Measurements from ENCODE around the gene SLC22A16. TPM values are rescaled to one million over a fixed set of nuclear protein-coding genes. Genes with fewer than 3 reads are reported as not detected.

SLC22A16 gene
- total and polyA plus RNA-seq, 2 experiments from 2014 or later: not detected

DNA sequence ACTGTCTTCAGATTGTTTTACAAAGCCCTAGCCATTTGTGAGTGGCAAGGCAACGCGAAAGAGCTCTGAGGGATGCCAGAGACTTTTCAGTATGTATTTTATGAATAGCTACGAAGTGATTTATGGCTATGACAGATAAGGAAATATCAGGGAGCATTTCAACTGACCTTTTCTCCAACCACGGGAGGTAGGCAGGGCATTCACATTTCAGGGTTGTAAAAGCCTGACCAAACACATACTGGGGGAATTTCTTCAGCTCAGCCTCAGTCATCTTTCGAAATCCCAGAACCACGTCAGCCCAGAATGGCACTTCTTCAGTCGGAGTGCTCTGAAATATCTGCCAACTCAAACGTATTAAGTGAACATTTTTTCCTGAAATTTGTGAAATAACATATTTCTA, 71.8 kb downstream of the SLC22A16 start:
- H3K79me2 ChIP-seq (ENCODE audit: insufficient read depth): no peaks in the 10 kb centered on the region
- H4K20me1 ChIP-seq (ENCODE audit: insufficient read depth): no peaks in the 10 kb centered on the region
- no peaks in the 10 kb centered on the region for H3F3A ChIP-seq (ENCODE audit: insufficient read depth)
- DNase-seq: peak; percentile 13
- H3K9me3 ChIP-seq (ENCODE audit: low read depth): no peaks in the 10 kb centered on the region
- H3K4me1 ChIP-seq (ENCODE audit: insufficient read depth): no peaks in the 10 kb centered on the region
- no peaks in the 10 kb centered on the region; the same call in none of the 2 replicates for H3K27me3 ChIP-seq (replicated peaks; ENCODE audit: insufficient read depth)
- no peak overlapping the region for H2AFZ ChIP-seq
- TF ChIP-seq EZH2 (IDR thresholded peaks at IDR 0.05; ENCODE audit: insufficient read depth, poor library complexity, severe bottlenecking) (no peak), EZH2phosphoT487 (IDR thresholded peaks at IDR 0.05; ENCODE audit: insufficient read depth, low read depth) (no peak)
- WGBS, 2 experiments (ENCODE audit: low coverage in 1 of 2, low lambda C conversion rate in 2 of 2, missing lambda C conversion rate in 2 of 2): 42 to 51% methylated on average over 8 of the region's 8 CpGs
- no peak overlapping the region for H3K27ac ChIP-seq
- in situ Hi-C loops (cut with MboI): no loop called here
- H3K4me2 ChIP-seq (ENCODE audit: unreplicated experiment): no peak overlapping the region
- H3K4me3 ChIP-seq: no peak overlapping the region
- no peak overlapping the region for H3K9ac ChIP-seq
- no peaks in the 10 kb centered on the region for H3K36me3 ChIP-seq (ENCODE audit: low read depth)
- no peaks in the 10 kb centered on the region for H3K9me2 ChIP-seq (ENCODE audit: insufficient read depth)

DNA sequence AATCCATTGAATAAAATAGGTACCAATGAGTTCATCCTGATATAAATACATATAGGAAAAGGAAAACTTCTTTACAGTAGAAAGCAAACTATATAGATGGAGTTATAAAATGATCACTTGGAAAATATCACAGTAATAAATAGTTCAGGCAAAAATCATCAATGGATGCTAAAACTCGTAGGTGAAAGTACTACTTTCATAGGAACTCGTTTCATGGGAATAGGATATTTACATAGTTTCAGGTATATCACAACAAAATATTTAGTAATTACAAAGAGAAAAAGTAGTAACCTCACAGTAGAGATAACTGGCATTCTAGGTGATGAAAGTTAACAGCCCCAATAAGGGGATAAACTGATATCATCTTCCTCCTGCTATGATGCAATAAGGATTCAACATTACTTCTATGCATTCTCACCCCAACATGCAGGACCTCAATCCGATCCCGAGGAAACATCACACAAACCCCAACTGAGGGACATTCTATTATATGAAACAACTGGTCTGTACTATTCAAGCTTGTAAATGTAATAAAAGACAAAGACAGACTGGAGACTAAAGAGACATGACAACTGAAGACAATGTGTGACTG, 74.7 kb downstream of the SLC22A16 start:
- DNase-seq: no peak
- Histone ChIP-seq H3K9me2 (ENCODE audit: insufficient read depth) (no peaks in the 10 kb centered on the region), H3K79me2 (ENCODE audit: insufficient read depth) (no peaks in the 10 kb centered on the region), H4K20me1 (ENCODE audit: insufficient read depth) (no peaks in the 10 kb centered on the region), H3K27me3 (replicated peaks; ENCODE audit: insufficient read depth) (no peaks in the 10 kb centered on the region; the same call in 1 of the 2 replicates), H3K4me1 (ENCODE audit: insufficient read depth) (no peaks in the 10 kb centered on the region), H3K36me3 (ENCODE audit: low read depth) (no peaks in the 10 kb centered on the region), H3K9me3 (ENCODE audit: low read depth) (no peaks in the 10 kb centered on the region), H2AFZ (no peak overlapping the region), H3K4me2 (ENCODE audit: unreplicated experiment) (no peak overlapping the region), H3K4me3 (no peak overlapping the region), H3F3A (ENCODE audit: insufficient read depth) (no peaks in the 10 kb centered on the region), H3K9ac (no peak overlapping the region), H3K27ac (no peak overlapping the region)
- TF ChIP-seq EZH2 (IDR thresholded peaks at IDR 0.05; ENCODE audit: insufficient read depth, poor library complexity, severe bottlenecking) (no peak), EZH2phosphoT487 (IDR thresholded peaks at IDR 0.05; ENCODE audit: insufficient read depth, low read depth) (no peak)
- WGBS, 2 experiments (ENCODE audit: low coverage in 1 of 2, low lambda C conversion rate in 2 of 2, missing lambda C conversion rate in 2 of 2): 95 to 97% methylated on average over 4 of the region's 4 CpGs
- in situ Hi-C loops (cut with MboI): no loop called here

DNA sequence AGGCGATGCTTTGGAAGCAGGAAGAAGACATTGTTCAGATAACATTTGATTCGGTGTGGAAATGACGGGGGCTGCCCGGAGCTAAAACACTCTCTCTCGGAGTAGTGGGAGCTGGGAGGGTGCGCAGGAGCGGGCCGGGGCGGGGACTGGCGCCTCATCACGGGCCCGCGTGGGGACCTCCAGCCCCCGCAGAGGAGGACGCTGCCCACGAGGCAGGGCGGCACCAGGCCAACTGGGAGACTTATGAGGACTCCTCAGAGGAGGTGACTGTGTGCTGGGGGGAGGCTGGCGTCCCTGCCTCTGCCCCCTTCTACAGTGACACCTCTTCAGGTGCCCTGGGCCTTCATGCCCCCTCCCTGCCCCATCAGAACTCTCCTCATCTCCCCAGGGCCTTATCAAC, 76.2 kb downstream of the SLC22A16 start:
- peak overlapping the region; percentile 90 for H2AFZ ChIP-seq
- no peaks in the 10 kb centered on the region for H3K4me1 ChIP-seq (ENCODE audit: insufficient read depth)
- no peaks in the 10 kb centered on the region for H3K36me3 ChIP-seq (ENCODE audit: low read depth)
- no peaks in the 10 kb centered on the region for H4K20me1 ChIP-seq (ENCODE audit: insufficient read depth)
- no peaks in the 10 kb centered on the region for H3K79me2 ChIP-seq (ENCODE audit: insufficient read depth)
- peak overlapping the region; percentile 50 for H3K9ac ChIP-seq
- WGBS, 2 experiments (ENCODE audit: low coverage in 1 of 2, low lambda C conversion rate in 2 of 2, missing lambda C conversion rate in 2 of 2): 33 to 74% methylated on average over 6 to 18 of the region's 18 CpGs
- H3K4me2 ChIP-seq (ENCODE audit: unreplicated experiment): peak overlapping the region; percentile 76
- TF ChIP-seq EZH2phosphoT487 (IDR thresholded peaks at IDR 0.05; ENCODE audit: insufficient read depth, low read depth) (no peak), EZH2 (IDR thresholded peaks at IDR 0.05; ENCODE audit: insufficient read depth, poor library complexity, severe bottlenecking) (no peak)
- H3K27me3 ChIP-seq (replicated peaks; ENCODE audit: insufficient read depth): no peaks in the 10 kb centered on the region
- no peaks in the 10 kb centered on the region for H3K9me3 ChIP-seq (ENCODE audit: low read depth)
- H3F3A ChIP-seq (ENCODE audit: insufficient read depth): no peaks in the 10 kb centered on the region
- peak overlapping the region; percentile 66 for H3K4me3 ChIP-seq
- no peaks in the 10 kb centered on the region for H3K9me2 ChIP-seq (ENCODE audit: insufficient read depth)
- in situ Hi-C loops (cut with MboI): no loop called here
- no peak for DNase-seq
- no peak overlapping the region for H3K27ac ChIP-seq

GRCh38 chr6:110399219-110400071, 77.0 kb downstream of the SLC22A16 start:
- Histone ChIP-seq H2AFZ (peak overlapping the region; percentile 90), H3K27me3 (replicated peaks; ENCODE audit: insufficient read depth) (no peaks in the 10 kb centered on the region), H3F3A (ENCODE audit: insufficient read depth) (no peaks in the 10 kb centered on the region), H4K20me1 (ENCODE audit: insufficient read depth) (no peaks in the 10 kb centered on the region), H3K9me3 (ENCODE audit: low read depth) (no peaks in the 10 kb centered on the region), H3K4me2 (ENCODE audit: unreplicated experiment) (peak overlapping the region; percentile 76), H3K9me2 (ENCODE audit: insufficient read depth) (no peaks in the 10 kb centered on the region), H3K4me1 (ENCODE audit: insufficient read depth) (no peaks in the 10 kb centered on the region), H3K79me2 (ENCODE audit: insufficient read depth) (no peaks in the 10 kb centered on the region), H3K36me3 (ENCODE audit: low read depth) (no peaks in the 10 kb centered on the region), H3K9ac (peak overlapping the region; percentile 50), H3K4me3 (peak overlapping the region; percentile 66), H3K27ac (no peak overlapping the region)
- peak; percentile 50 for DNase-seq
- 15 to 16% methylated on average over 35 to 42 of the region's 43 CpGs for WGBS, 2 experiments (ENCODE audit: low coverage in 1 of 2, low lambda C conversion rate in 2 of 2, missing lambda C conversion rate in 2 of 2)
- no peak for TF ChIP-seq EZH2phosphoT487 (IDR thresholded peaks at IDR 0.05; ENCODE audit: insufficient read depth, low read depth)
- no peak for TF ChIP-seq EZH2 (IDR thresholded peaks at IDR 0.05; ENCODE audit: insufficient read depth, poor library complexity, severe bottlenecking)
- in situ Hi-C loops (cut with MboI): loop anchor here (10.0 kb wide), 3 partner anchors 345 to 875 kb away; no protein-coding TSS in a partner anchor
